ENCODE data around the gene KAT6B. TPM values are rescaled to one million over a fixed set of nuclear protein-coding genes. Genes with fewer than 3 reads are reported as not detected.

The KAT6B gene
- total and polyA plus RNA-seq, 10 of the 15 experiments (the other 5 are each of a cell fraction or from before 2014, with no cell fraction given), result 2.7 to 22.6 (median 15.7) TPM

DNA sequence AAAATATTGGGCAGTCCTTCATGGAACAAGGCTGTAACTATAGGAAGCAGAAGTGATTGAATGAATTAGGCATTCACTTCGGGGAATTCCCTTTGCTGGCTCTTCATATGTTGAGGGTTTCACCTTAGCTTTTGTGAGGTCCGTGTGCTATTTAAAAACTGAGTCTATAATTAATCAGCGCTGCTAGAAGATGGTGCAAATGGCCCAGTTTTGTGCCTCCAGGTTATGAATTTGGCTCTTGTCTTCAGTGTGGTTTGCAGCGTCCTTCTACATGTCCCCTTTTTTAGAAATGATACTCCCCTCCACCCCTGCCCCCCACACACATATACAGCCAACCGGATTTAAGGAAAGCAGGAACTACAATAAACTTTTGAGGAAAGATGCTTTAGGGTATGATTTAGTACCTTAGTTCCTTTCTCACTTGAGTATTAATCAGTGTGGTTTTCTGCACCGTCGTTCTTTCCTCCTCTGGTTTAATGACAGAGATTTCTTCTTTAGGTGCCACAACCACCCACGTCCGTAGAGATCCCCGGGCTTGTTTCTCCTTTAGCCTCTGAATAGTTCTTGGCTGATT is 174.4 kb downstream of the KAT6B start (continued):
- TF ChIP-seq, protein P1, sequence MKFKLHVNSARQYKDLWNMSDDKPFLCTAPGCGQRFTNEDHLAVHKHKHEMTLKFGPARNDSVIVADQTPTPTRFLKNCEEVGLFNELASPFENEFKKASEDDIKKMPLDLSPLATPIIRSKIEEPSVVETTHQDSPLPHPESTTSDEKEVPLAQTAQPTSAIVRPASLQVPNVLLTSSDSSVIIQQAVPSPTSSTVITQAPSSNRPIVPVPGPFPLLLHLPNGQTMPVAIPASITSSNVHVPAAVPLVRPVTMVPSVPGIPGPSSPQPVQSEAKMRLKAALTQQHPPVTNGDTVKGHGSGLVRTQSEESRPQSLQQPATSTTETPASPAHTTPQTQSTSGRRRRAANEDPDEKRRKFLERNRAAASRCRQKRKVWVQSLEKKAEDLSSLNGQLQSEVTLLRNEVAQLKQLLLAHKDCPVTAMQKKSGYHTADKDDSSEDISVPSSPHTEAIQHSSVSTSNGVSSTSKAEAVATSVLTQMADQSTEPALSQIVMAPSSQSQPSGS (IDR thresholded peaks at IDR 0.05; ENCODE audit: low read length), result peak; percentile 63; the same call in 1 of the 2 replicates
- no peak for TF ChIP-seq HDGF (IDR thresholded peaks at IDR 0.05)
- TF ChIP-seq CREM (IDR thresholded peaks at IDR 0.05; ENCODE audit: low read depth), result peak; percentile 10; the same call in 1 of the 2 replicates
- TF ChIP-seq CREB1 (IDR thresholded peaks at IDR 0.05; ENCODE audit: low read depth), result no peak
- TF ChIP-seq SMARCA5 (IDR thresholded peaks at IDR 0.05), result no peak
- peak; percentile 73 for TF ChIP-seq MEF2B (IDR thresholded peaks at IDR 0.05; ENCODE audit: partially characterized antibody, poor library complexity, severe bottlenecking)
- TF ChIP-seq MEF2A (IDR thresholded peaks at IDR 0.05; ENCODE audit: insufficient read depth, low read depth, low read length), result peak; percentile 88
- TF ChIP-seq, protein P2, sequence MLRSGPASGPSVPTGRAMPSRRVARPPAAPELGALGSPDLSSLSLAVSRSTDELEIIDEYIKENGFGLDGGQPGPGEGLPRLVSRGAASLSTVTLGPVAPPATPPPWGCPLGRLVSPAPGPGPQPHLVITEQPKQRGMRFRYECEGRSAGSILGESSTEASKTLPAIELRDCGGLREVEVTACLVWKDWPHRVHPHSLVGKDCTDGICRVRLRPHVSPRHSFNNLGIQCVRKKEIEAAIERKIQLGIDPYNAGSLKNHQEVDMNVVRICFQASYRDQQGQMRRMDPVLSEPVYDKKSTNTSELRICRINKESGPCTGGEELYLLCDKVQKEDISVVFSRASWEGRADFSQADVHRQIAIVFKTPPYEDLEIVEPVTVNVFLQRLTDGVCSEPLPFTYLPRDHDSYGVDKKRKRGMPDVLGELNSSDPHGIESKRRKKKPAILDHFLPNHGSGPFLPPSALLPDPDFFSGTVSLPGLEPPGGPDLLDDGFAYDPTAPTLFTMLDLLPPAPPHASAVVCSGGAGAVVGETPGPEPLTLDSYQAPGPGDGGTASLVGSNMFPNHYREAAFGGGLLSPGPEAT (IDR thresholded peaks at IDR 0.05; ENCODE audit: low read depth), result peak; percentile 80
- peak; percentile 93 for TF ChIP-seq ZNF24 (IDR thresholded peaks at IDR 0.05)
- no peak for TF ChIP-seq GATAD2B (conservative IDR thresholded peaks at IDR 0.05; ENCODE audit: low read depth)
- TF ChIP-seq CBFB (IDR thresholded peaks at IDR 0.05; ENCODE audit: low read depth), result no peak
- TF ChIP-seq ASH2L (IDR thresholded peaks at IDR 0.05; ENCODE audit: borderline replicate concordance, low read depth), result 0 out of 2 replicates have a peak, but pooled peaks have one; percentile 56
- TF ChIP-seq RAD51 (IDR thresholded peaks at IDR 0.05), result peak; percentile 23; the same call in 1 of the 2 replicates
- TF ChIP-seq, protein P3, sequence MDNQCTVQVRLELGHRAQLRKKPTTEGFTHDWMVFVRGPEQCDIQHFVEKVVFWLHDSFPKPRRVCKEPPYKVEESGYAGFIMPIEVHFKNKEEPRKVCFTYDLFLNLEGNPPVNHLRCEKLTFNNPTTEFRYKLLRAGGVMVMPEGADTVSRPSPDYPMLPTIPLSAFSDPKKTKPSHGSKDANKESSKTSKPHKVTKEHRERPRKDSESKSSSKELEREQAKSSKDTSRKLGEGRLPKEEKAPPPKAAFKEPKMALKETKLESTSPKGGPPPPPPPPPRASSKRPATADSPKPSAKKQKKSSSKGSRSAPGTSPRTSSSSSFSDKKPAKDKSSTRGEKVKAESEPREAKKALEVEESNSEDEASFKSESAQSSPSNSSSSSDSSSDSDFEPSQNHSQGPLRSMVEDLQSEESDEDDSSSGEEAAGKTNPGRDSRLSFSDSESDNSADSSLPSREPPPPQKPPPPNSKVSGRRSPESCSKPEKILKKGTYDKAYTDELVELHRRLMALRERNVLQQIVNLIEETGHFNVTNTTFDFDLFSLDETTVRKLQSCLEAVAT (IDR thresholded peaks at IDR 0.05), result 0 out of 2 replicates have a peak, but pooled peaks have one; percentile 52
- no peak for TF ChIP-seq WRNIP1 (IDR thresholded peaks at IDR 0.05; ENCODE audit: borderline replicate concordance, low read depth, low read length)
- TF ChIP-seq POU2F2 (IDR thresholded peaks at IDR 0.05; ENCODE audit: borderline replicate concordance, low read depth, low read length), result peak; percentile 36; the same call in 1 of the 3 replicates
- TF ChIP-seq IKZF1 (conservative IDR thresholded peaks at IDR 0.05), result peak; percentile 74
